Measurements from ENCODE around the gene TBRG4.
A peak's percentile ranks its signal among the peaks of the same experiment; 100 is the strongest.
"Not testable (repeated sequence)": the region's sequence is repeated elsewhere in the genome, so short reads cannot be mapped to it uniquely, and the experiment has no call there.

Gene TBRG4

DNA sequence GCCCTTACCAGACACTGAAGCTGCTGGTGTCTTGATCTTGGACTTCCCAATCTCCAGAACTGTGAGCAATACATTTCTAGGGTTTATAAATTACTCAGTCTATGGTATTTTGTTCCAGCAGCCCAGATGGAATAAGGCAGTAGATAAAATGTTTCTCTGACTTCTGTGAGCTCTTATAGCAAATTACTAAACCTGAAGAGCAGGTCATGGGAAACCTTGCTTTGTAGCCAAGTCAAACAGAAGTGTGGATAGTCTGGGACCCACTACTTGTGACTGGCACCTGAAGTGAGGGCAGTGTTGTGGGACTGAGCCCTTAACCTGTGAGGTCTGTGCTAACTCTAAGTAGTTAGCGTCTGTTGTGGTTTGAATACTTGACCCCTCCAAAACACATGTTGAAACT is 4.6 kb upstream of the TBRG4 start:
- no peak for DNase-seq (ENCODE audit: low spot score)

DNA sequence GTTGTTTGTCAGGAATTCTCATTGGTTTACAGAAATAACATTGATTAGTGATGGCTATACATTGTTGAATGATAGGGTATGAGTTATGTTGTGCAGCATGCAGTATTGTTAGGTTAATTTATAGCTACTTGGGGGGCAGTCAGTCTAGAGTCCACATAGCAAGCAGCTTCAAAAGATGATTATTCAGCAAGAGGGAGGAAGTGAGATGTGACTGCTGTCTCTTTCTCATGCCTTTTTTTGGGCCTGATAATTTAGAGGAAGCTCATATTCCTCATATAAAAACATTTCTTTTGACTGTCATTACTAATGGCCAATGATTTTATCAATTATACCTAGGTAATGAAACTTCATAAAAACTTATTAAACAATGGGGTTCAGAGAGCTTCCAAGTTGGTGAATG is 3.4 kb upstream of the TBRG4 start:
- DNase-seq (ENCODE audit: low spot score): no peak

DNA sequence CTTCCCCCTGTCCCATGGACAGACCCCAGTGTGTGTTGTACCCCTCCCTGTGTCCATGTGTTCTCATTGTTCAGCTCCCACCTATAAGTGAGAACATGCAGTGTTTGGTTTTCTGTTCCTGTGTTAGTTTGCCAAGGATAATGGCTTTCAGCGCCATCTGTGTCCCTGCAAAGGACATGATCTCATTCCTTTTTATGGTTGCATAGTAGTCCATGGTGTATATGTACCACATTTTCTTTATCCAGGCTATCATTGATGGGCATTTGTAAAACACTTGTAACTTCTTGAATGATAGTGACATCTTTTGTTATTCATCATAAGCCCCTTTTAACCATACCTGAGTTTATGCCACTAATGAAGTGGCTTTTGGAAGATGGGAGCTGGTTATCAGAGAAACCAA is 2.8 kb upstream of the TBRG4 start:
- not testable (repeated sequence) for DNase-seq (ENCODE audit: low spot score)

DNA sequence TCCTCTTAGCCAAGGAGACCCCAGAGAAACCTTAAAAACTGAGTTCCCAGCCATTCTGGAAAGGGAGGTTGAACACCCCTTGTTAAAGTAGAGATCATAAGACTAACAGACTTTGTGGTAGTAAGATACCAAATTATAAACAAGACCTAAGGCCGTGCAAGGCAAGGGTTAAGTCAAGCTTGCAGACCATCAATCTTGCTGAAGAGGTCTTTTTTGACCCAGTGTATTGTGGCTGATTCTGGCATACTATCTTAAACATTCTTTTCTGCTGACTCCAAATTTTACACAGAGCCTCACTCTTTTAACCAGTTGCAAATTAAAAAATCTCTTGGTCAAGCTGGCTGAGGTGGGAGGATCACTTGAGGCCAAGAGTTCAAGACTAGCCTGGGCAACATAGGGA is 1.2 kb upstream of the TBRG4 start:
- peak; percentile 18 for DNase-seq (ENCODE audit: low spot score)

- DNase-seq (ENCODE audit: low spot score): no peak
Observed at GRCh38 chr7:45108863-45109262, 2.6 kb downstream of the TBRG4 start.

DNA sequence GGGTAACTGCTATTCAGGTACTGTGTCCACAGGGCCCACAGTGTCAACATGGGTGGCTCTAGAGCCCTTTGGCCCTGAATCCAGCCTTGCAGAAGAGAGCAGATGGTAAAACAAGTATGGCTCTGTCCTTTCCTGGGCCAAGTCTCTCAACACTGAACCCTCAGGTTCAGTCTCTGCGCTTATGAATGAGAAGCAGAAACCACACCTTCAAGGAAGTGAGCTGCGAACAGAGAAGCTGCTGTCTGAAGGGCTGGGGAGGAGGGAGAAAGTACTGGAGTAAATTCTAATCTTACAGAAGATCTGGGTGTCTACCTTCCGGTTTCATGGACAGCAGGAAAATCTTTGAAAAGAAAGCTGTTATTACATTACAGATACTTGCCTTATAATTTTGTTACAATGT is 4.1 kb downstream of the TBRG4 start:
- DNase-seq (ENCODE audit: low spot score): no peak

GRCh38 chr7:45106820-45107219 is 4.7 kb downstream of the TBRG4 start:
- DNase-seq (ENCODE audit: low spot score): no peak

- DNase-seq (ENCODE audit: low spot score): no peak
Observed at GRCh38 chr7:45105588-45106188, 5.8 kb downstream of the TBRG4 start.

DNA sequence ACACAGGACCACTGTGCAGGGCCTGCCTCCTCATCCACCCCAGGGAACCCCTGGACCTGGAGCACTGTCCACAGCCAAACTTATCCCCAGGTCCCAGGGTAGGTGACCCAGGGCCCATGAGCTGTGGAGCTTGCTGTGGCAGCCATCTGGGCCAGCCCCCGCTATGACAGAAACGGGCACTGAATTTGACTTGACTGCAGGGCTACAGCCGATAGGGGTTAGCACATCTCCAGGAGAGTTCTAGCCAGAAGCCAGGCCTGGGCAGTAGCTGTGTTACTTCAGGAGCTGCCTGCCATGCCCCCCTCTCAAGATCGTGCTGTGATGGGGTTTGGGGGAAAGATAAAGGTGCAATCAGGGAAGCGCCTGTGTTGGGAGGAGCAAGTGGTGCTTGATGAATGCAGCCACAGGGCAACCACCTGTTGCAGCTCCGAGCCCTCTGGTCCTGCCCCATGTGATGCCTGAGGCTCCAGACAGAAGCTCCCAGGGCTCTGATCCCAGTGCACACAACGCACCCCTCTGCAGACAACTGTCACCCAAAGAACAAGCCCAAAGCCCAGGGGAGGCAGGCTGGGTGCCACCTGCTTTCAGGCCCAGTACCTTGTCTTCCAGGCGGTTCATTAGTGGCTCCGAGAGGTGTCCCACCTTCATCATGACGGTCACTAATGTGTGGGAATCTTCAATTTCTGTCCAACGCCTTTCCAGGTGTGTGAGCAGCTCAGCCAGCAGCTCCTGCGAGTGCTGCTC is 6.5 kb downstream of the TBRG4 start:
- no peak for DNase-seq (ENCODE audit: low spot score)

DNA sequence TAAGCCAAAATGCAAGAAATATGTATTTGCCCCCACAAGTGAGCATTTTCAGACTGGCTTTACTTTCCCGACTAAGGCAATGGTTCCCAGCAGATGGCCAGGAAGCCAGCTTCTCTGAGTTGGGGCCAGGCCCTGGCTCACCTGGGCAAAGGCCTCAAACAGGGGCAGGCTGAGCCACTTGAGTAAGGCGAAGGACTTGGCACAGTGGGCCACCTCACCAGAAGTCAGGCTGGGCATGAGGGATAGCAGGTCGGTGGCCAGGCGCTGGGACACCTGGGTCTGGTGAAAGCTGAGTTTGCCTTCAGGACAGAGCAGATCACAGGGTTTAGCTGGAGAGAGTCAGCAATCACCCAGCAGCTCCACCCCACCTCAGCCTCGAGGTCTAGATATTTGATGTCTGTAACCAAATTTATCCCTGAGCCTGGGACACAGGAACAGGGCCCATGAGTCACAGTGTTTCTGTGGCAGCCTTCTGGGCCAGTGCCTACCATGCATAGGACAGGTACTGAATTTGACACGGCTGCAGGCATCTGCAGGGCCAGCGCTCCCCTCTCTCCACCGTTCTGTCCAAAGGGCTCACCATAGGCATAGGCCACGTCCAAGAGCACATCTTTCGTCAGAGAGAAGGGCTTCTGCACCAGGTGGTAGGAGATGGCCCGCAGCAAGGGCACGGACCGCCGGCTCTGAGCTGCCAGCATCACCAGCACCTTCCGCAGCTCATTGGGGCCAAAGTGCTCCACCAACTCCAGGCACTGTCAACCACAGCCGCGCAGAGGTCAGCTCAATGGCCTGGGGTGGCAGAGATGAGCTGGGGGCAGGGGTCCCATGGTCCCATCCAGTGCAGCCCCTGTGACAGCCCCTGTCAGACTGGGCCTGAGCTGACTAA is 7.3 kb downstream of the TBRG4 start:
- DNase-seq (ENCODE audit: low spot score): no peak

DNA sequence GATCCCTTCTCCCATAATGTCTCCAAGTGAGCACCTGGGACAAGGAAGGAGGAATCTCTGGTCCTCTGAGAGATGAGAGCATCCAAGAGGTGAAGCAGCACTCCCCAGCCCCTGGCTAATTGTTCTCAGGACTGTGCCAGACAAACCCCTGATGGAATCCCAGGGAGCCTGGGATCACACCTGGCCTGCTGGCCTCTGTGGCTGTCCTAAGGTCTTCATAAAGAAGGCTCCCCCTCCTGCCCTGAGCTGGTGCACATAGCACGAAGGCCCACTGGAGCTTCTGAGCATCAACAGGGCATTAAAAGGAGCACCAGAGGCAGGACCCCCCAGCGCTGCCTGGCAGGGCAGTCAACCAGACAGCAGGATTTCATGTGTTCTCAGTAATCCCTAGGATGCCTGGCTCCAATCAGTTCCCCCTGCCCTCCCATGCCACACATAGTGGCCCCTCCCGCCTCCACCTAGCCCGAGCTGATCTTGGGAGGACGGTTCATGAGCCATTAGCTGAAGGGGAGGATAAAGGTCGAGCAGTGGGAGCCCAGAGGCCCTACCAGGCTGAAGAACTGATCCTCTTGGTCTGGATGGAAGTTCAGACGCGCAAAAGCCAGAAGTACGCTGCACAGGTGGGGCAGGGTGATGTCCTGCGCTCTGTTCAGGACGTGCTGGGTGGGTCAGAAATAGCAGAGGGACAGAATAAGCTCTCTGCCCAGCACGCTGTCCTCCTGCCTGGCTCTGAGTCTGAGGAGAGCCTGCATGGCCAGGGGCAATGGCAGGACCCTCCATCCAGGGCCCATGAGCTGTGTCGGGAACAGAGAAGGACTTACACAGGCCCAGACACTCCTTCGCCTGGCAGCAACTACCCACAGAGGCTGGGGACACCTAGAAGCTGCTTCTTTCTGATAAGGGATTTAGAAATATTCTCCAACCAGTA is 8.4 kb downstream of the TBRG4 start:
- DNase-seq (ENCODE audit: low spot score): no peak

- DNase-seq (ENCODE audit: low spot score): no peak
Observed at GRCh38 chr7:45101748-45102147, 9.7 kb downstream of the TBRG4 start.

DNA sequence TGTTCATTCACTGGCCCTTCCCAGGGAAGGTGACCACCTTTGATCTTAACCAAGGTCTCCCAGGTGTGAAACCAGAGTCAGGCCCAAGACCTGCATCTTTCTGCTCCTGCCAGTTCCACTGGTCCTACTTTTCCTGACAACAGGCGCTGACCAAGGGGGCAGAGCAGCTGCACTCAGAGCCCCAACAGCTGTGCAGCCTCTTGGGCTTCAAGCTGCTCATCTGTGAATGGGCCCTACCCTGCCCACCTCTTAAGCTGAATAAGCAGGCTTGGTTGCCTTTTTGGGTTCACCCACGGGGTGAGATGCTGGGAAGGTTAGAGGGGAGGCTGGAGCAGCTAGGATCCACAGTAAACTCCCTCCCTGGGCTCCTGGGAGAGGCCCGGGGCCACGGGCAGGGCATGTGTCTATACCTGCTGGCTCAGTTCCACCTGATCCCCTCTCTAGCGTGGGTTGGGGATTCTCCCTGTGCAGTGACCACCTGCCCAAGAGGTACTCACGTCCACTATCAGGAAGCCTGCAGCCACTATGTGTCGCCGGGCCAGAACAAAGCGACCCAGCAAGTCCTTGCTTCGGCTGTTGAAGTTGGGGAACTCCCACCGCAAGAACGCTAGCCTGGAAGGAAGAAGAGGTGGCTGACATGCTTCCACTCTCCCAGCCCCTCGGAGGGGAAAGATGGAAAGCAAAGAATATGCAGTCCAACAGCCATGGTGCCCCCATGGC is 10.6 kb downstream of the TBRG4 start:
- no peak for DNase-seq (ENCODE audit: low spot score)

DNA sequence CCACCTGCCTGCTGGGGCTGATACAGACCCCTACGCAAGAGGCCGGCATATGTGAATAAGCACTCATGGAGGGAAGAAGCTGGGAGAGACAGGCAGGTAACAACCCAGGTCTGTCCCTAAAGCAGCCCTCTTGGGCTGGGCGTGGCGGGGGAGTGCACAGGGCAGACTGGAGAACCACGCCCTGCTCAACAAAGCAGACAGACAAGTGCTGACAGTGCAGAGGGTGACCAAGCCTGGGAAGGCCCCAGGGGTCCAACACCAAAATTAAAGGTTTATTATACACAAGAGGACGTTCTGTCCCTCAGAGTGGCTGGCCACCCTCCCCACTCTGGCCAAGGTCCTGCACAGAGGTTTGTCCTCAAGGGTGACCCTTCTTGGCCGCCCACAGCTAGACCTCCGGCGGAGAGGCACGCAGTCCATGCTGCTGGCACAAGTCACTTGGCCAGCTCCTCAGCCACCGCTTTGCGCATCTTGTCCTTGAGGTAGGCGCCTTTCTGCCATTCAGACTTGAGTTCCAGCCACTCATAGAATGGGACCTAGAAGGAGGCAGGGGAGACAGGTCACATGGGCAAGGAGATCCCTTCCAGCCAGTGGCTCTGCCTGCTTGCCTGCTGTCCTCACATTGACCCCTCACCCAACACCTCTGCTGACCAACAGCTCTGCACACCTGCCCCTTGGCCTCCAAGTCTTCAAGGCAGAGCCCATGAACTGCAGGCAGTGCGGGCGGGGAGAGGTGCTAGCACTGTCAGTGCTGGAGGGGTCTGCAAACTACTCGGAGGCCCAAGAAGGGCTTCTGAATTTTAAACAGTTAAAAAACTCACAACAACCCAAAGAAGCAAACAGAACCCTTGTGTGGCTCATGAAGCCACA is 11.4 kb downstream of the TBRG4 start:
- DNase-seq (ENCODE audit: low spot score): no peak

DNA sequence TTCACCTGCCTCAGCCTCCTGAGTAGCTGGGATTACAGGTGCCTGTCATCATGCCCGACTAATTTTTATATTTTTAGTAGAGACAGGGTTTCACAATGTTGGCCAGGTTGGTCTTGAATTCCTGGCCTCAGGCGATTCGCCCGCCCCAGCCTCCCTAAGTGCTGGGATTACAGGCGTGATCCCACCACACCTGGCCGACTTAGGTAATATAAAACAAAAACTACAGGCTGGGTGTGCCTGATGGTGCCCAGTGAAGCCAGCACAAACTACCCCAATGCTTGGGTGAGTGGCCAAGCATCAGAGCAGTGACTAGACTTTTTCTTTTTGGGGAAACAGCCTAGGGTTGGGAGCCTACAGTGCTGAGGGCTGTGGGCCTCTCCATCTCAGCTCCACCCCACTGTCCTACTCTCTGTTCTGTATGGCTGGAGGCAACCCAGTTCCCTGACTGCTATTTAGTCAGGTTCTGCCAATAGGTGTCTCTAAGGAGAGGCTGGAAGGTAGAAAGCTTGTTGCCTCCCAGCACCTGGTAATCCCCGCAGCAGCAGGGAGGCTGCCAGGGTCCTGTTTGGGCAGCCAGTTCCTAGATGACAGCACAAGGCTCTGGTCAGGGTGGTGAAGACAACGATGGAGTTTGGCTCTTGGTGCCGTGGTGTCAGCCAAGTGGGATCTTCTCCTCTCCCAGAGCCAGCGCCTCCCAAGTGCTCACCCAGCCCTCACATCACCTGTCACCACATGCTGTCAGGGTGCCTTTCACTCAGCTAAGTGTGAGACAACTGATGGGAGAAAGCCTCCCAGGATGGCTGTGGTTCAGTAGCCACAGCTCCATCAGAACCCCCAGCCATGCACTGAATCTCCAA is 12.3 kb downstream of the TBRG4 start:
- DNase-seq (ENCODE audit: low spot score): no peak

GRCh38 chr7:45092931-45093235 is 18.6 kb downstream of the TBRG4 start:
- DNase-seq (ENCODE audit: low spot score): no peak

- DNase-seq (ENCODE audit: low spot score): peak; percentile 35
Observed at GRCh38 chr7:45092100-45092930, 19.2 kb downstream of the TBRG4 start.

DNA sequence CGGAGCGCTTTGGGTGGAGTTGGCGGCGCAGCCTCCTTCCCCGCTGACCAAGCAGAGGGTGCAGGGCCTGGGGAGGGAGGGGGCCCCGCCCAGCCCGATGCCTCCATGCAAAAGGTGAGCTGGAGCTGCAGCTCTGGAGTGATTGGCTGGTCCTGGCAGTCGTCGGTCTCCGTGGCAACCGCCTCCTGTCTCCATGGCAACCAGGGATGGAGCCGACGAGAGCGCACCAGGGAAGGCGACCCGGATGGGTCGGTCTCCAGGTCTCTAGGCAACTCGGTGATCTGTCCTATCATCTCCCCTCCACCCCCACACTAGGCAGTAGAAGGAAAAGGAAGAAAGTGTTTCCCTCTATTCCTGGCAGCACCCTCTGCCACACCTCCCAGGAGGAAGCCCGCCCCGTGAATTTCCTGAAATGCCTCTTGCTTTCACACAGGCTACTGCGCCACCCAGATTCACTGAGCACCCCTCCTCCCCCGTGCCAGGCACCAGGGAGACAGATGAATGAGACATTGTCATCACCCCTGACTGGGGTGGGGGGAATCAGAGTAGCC is 22.1 kb downstream of the TBRG4 start:
- peak; percentile 32 for DNase-seq (ENCODE audit: low spot score)
